Mesenchymal stem cell (in vitro differentiated cells and primary cell): ENCODE results near the gene DCUN1D2.

Source experiments
- DNase-seq: peaks from one replicate; pipeline ENCODE4 v3.0.0-alpha.2; 2013
- H2AFZ ChIP-seq: one replicate; pipeline ENCODE4 v1.6.1; 2013; ENCODE audit warnings: low read depth, mild to moderate bottlenecking, control low read depth, inconsistent platforms, low read length, moderate library complexity
- H2AK5ac ChIP-seq: 2 replicates; pipeline ENCODE4 v1.6.1; 2013; ENCODE audit warnings: low read length, moderate library complexity, mild to moderate bottlenecking, inconsistent platforms; ENCODE audit not compliant: severe bottlenecking
- H2BK120ac ChIP-seq: one replicate; pipeline ENCODE4 v1.6.1; 2013; ENCODE audit warnings: low read depth, mild to moderate bottlenecking, inconsistent platforms, low read length, moderate library complexity
- H2BK12ac ChIP-seq, 2 experiments: one replicate each; pipeline ENCODE4 v1.6.1; 2013; ENCODE audit warnings: inconsistent platforms in 2 of 2, low read length in 2 of 2, mild to moderate bottlenecking in 2 of 2, moderate library complexity in 2 of 2, control low read depth in 1 of 2
- H2BK15ac ChIP-seq: one replicate; pipeline ENCODE4 v1.6.1; 2013; ENCODE audit warnings: mild to moderate bottlenecking, low read depth, inconsistent platforms; ENCODE audit not compliant: poor library complexity, severe bottlenecking
- H2BK5ac ChIP-seq: 2 replicates; pipeline ENCODE4 v1.6.1; 2013; ENCODE audit warnings: low read depth, mild to moderate bottlenecking, low read length, control low read depth, inconsistent platforms; ENCODE audit not compliant: poor library complexity, severe bottlenecking
- H3K14ac ChIP-seq, 2 experiments: one replicate each; pipeline ENCODE4 v1.6.1; 2013; ENCODE audit warnings: inconsistent platforms in 2 of 2, low read length in 2 of 2, control low read depth in 1 of 2, mild to moderate bottlenecking in 1 of 2, moderate library complexity in 1 of 2
- H3K18ac ChIP-seq, 2 experiments: one replicate each; pipeline ENCODE4 v1.6.1; 2013; ENCODE audit warnings: inconsistent platforms in 2 of 2, low read length in 2 of 2, control low read depth in 1 of 2, low read depth in 1 of 2, mild to moderate bottlenecking in 1 of 2
- H3K23ac ChIP-seq, 2 experiments: one replicate each; pipeline ENCODE4 v1.6.1; 2013; ENCODE audit warnings: inconsistent platforms in 2 of 2, low read length in 2 of 2, mild to moderate bottlenecking in 2 of 2, moderate library complexity in 2 of 2, control low read depth in 1 of 2
- H3K27ac ChIP-seq: 2 replicates; pipeline ENCODE4 v1.5.1; 2013; ENCODE audit warnings: mild to moderate bottlenecking, moderate library complexity, low read length, control low read depth, inconsistent platforms; ENCODE audit not compliant: poor library complexity, severe bottlenecking
- H3K27me3 ChIP-seq, 2 experiments: 2 replicates each; pipeline versions ENCODE4 v1.6.1 to v1.7.0; 2013; ENCODE audit warnings: low read length in 2 of 2, mild to moderate bottlenecking in 2 of 2, moderate library complexity in 2 of 2, control low read depth in 1 of 2, inconsistent platforms in 1 of 2; ENCODE audit not compliant: control insufficient read depth in 1 of 2, insufficient read depth in 1 of 2
- H3K36me3 ChIP-seq, 2 experiments: 2 replicates each; pipeline versions ENCODE4 v1.6.1 to v1.7.0; 2013; ENCODE audit warnings: low read length in 2 of 2, control low read depth in 1 of 2, inconsistent platforms in 1 of 2, low read depth in 1 of 2, mild to moderate bottlenecking in 1 of 2; ENCODE audit not compliant: insufficient read depth in 2 of 2, control insufficient read depth in 1 of 2
- H3K4ac ChIP-seq, 2 experiments: one replicate each; pipeline ENCODE4 v1.6.1; 2013; ENCODE audit warnings: inconsistent platforms in 2 of 2, low read length in 2 of 2, mild to moderate bottlenecking in 2 of 2, moderate library complexity in 2 of 2, control low read depth in 1 of 2, low read depth in 1 of 2
- H3K4me1 ChIP-seq: 2 replicates; pipeline ENCODE4 v1.6.1; 2013; ENCODE audit warnings: low read depth, low read length, control low read depth; ENCODE audit not compliant: control insufficient read depth, insufficient read depth
- H3K4me2 ChIP-seq: 2 replicates; pipeline ENCODE4 v1.6.1; 2013; ENCODE audit warnings: low read length, mild to moderate bottlenecking, inconsistent platforms; ENCODE audit not compliant: poor library complexity, severe bottlenecking
- H3K4me3 ChIP-seq, 2 experiments: 2 replicates each; pipeline versions ENCODE4 v1.5.1 to v1.7.0; 2013; ENCODE audit warnings: low read length in 2 of 2, mild to moderate bottlenecking in 2 of 2, control low read depth in 1 of 2, low read depth in 1 of 2; ENCODE audit not compliant: insufficient read depth in 1 of 2
- H3K79me1 ChIP-seq: replicated peaks from 2 replicates; pipeline ENCODE4 v1.6.1; 2013; ENCODE audit warnings: mild to moderate bottlenecking, control low read depth, low read length, inconsistent platforms; ENCODE audit not compliant: poor library complexity, severe bottlenecking
- H3K9ac ChIP-seq: 2 replicates; pipeline ENCODE4 v1.7.0; 2013; ENCODE audit warnings: mild to moderate bottlenecking, low read length, moderate library complexity
- H3K9me3 ChIP-seq: 2 replicates; pipeline ENCODE4 v1.7.0; 2013; ENCODE audit warnings: mild to moderate bottlenecking, low read length; ENCODE audit not compliant: control insufficient read depth
- H4K8ac ChIP-seq: one replicate; pipeline ENCODE4 v1.6.1; 2013; ENCODE audit warnings: inconsistent platforms, mild to moderate bottlenecking, low read length, moderate library complexity
- H4K91ac ChIP-seq: one replicate; pipeline ENCODE4 v1.6.1; 2013; ENCODE audit warnings: mild to moderate bottlenecking, low read length, inconsistent platforms
- WGBS: methylation state at CpG from one replicate; pipeline ENCODE4 v1.1.7; 2013; ENCODE audit warnings: mixed read lengths; 5-methylcytosine and 5-hydroxymethylcytosine counted together

DCUN1D2 gene

GRCh38 chr13:113415825-113416224 is 74.7 kb downstream of the DCUN1D2 start:
- peaks cover 0 to 36% of the 10 kb centered on the region in 2 experiments for H3K27me3 ChIP-seq
- no peak for DNase-seq
- no peak overlapping the region for H2BK15ac ChIP-seq
- H4K8ac ChIP-seq: no peak overlapping the region
- no peak overlapping the region for H3K4ac ChIP-seq
- no peak overlapping the region for H2AK5ac ChIP-seq
- H3K18ac ChIP-seq: no peak overlapping the region
- no peak overlapping the region for H3K27ac ChIP-seq
- no peak overlapping the region for H3K4me3 ChIP-seq
- H3K36me3 ChIP-seq: peaks cover 0 to 3% of the 10 kb centered on the region in 2 experiments
- 88% methylated on average over 8 of the region's 8 CpGs for WGBS
- no peak overlapping the region for H3K4me2 ChIP-seq
- H3K79me1 ChIP-seq: no peaks in the 10 kb centered on the region
- H2AFZ ChIP-seq: no peak overlapping the region
- no peak overlapping the region for H2BK120ac ChIP-seq
- no peak overlapping the region for H3K23ac ChIP-seq
- H3K9me3 ChIP-seq: no peaks in the 10 kb centered on the region
- H3K14ac ChIP-seq: no peak overlapping the region
- H2BK5ac ChIP-seq: no peak overlapping the region
- no peak overlapping the region for H3K9ac ChIP-seq
- H4K91ac ChIP-seq: no peak overlapping the region
- H3K4me1 ChIP-seq: peaks cover 24% of the 10 kb centered on the region
- no peak overlapping the region for H2BK12ac ChIP-seq

- H2AK5ac ChIP-seq: no peak overlapping the region
- H3K4me2 ChIP-seq: no peak overlapping the region
- H3K27ac ChIP-seq: no peak overlapping the region
- no peak overlapping the region for H2AFZ ChIP-seq
- 93% methylated on average over 15 of the region's 15 CpGs for WGBS
- H3K9me3 ChIP-seq: no peaks in the 10 kb centered on the region
- H3K9ac ChIP-seq: no peak overlapping the region
- H3K36me3 ChIP-seq: peaks cover 0 to 3% of the 10 kb centered on the region in 2 experiments
- no peak overlapping the region for H3K14ac ChIP-seq
- H3K79me1 ChIP-seq: no peaks in the 10 kb centered on the region
- no peak overlapping the region for H3K4ac ChIP-seq
- no peak overlapping the region for H4K91ac ChIP-seq
- H3K4me3 ChIP-seq: no peak overlapping the region
- no peak overlapping the region for H2BK120ac ChIP-seq
- no peak overlapping the region for H2BK5ac ChIP-seq
- no peak overlapping the region for H2BK15ac ChIP-seq
- H3K18ac ChIP-seq: no peak overlapping the region
- peaks cover 0 to 34% of the 10 kb centered on the region in 2 experiments for H3K27me3 ChIP-seq
- H3K4me1 ChIP-seq: peaks cover 32% of the 10 kb centered on the region
- H4K8ac ChIP-seq: no peak overlapping the region
- no peak overlapping the region for H2BK12ac ChIP-seq
- DNase-seq: no peak
- no peak overlapping the region for H3K23ac ChIP-seq
These were observed 75.5 kb downstream of the DCUN1D2 start for GRCh38 chr13:113415032-113415431.

GRCh38 chr13:113414335-113414734 is 76.2 kb downstream of the DCUN1D2 start:
- H3K79me1 ChIP-seq: no peaks in the 10 kb centered on the region
- H3K27me3 ChIP-seq: peaks cover 0 to 28% of the 10 kb centered on the region in 2 experiments
- H2AFZ ChIP-seq: no peak overlapping the region
- H4K91ac ChIP-seq: no peak overlapping the region
- peaks cover 0 to 3% of the 10 kb centered on the region in 2 experiments for H3K36me3 ChIP-seq
- no peak overlapping the region for H3K23ac ChIP-seq
- no peak overlapping the region for H2BK120ac ChIP-seq
- H3K9me3 ChIP-seq: no peaks in the 10 kb centered on the region
- no peak overlapping the region for H3K18ac ChIP-seq
- no peak overlapping the region for H2BK15ac ChIP-seq
- H3K27ac ChIP-seq: no peak overlapping the region
- no peak overlapping the region for H3K4ac ChIP-seq
- no peak for DNase-seq
- H3K9ac ChIP-seq: peak overlapping the region; percentile 38
- no peak overlapping the region for H2BK5ac ChIP-seq
- H3K14ac ChIP-seq: no peak overlapping the region
- H4K8ac ChIP-seq: no peak overlapping the region
- peaks cover 34% of the 10 kb centered on the region for H3K4me1 ChIP-seq
- H3K4me3 ChIP-seq: no peak overlapping the region
- no peak overlapping the region for H2BK12ac ChIP-seq
- no peak overlapping the region for H2AK5ac ChIP-seq
- 90% methylated on average over 8 of the region's 8 CpGs for WGBS
- no peak overlapping the region for H3K4me2 ChIP-seq

GRCh38 chr13:113413898-113414282 is 76.6 kb downstream of the DCUN1D2 start:
- Histone ChIP-seq H3K4me3 (no peak overlapping the region), H2BK12ac (no peak overlapping the region), H3K4ac (no peak overlapping the region), H3K23ac (no peak overlapping the region), H3K4me1 (peaks cover 34% of the 10 kb centered on the region), H3K14ac (peak overlapping the region in 1 of 2 experiments; percentile 66), H3K9me3 (no peaks in the 10 kb centered on the region), H2AK5ac (no peak overlapping the region), H3K18ac (peak overlapping the region in 1 of 2 experiments; percentile 3), H4K91ac (no peak overlapping the region), H3K36me3 (peaks cover 0 to 3% of the 10 kb centered on the region in 2 experiments), H3K4me2 (no peak overlapping the region), H2BK5ac (no peak overlapping the region), H2BK15ac (no peak overlapping the region), H2AFZ (no peak overlapping the region), H2BK120ac (no peak overlapping the region), H4K8ac (no peak overlapping the region), H3K27me3 (peaks cover 0 to 32% of the 10 kb centered on the region in 2 experiments), H3K9ac (peak overlapping the region; percentile 38), H3K27ac (no peak overlapping the region), H3K79me1 (no peaks in the 10 kb centered on the region)
- no peak for DNase-seq
- WGBS: 79% methylated on average over 9 of the region's 9 CpGs
